ENCODE measurements around the gene PNPLA8.

Gene PNPLA8

GRCh38 chr7:108464743-108465142, 61.2 kb downstream of the PNPLA8 start:
- no peak for DNase-seq

DNA sequence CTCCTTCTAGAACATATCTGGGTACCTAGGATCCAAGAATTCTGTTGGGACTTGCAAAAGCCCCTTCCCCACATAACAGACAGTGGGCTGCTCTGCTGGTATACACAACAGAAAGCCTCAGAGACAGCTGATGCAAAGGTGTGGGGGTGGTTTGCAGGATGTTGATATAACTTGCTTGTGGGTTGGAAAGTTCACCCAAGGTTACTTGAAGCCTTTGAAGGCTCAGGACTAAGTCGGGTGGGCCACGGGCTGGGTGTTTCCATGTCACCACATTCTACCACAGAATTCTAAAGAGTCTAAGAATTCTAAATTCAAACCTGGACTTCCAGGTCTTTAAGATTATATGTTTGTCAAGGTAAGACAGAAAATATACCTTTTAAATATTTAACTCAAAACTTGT, 62.3 kb downstream of the PNPLA8 start:
- DNase-seq: no peak

DNA sequence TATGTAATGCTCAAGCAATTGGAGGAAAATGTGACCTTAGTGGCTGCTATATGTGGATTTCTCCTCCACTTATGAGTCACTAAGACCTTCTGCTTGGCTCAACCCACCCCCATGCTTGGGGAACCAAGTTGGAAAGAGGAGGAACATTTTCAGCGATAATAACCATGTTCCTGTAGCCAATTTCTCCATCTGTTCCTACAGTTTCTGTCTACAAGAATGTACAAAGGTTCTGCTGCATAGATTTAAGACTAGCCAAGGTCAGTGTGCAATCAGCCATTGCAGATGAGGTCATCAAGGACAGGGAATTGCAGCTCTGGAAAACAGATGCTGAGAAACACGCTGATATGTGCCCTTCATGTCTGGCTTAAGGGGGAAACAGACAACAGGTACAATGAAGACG, 64.1 kb downstream of the PNPLA8 start:
- DNase-seq: no peak

- DNase-seq: no peak
Measured at GRCh38 chr7:108460964-108461363, 65.0 kb downstream of the PNPLA8 start.

- DNase-seq: no peak
Measured at GRCh38 chr7:108459922-108460551, 65.9 kb downstream of the PNPLA8 start.

GRCh38 chr7:108457871-108458270, 68.1 kb downstream of the PNPLA8 start:
- no peak for DNase-seq

DNA sequence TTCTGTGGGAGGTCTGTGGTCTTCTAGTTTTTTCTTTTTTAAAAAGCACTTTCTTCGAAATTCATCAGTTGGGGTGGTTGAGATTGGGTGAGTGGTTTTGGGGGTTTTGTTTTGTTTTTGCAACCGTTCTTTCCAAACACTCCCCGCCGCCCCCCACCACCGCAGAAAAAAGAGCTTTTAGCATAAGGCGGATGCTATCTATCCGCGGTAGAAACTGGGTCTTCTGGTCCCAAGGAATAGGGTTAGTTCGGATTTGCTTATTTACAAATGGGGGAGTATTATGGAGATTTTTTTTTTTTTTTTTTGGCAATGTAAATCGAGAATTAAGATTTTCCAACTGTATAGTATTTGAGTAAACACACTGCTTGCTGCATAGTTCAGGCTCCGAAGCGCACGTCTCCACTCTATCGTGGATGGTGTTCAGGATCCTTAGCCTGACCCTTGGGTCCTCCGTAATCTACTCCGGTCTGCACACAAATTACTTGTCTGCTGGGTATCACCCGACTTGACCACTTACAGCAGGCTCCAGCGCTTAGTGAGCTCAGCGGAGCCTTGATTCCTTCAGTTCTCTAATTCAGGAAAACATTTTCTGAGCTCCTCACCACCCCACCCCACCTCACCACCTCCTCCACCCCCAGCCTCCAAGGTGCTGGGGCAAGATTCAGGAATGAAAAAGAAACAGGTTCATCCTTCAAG, 68.9 kb downstream of the PNPLA8 start:
- no peak for DNase-seq

GRCh38 chr7:108455998-108456677, 69.8 kb downstream of the PNPLA8 start, which contains the start of gene NRCAM:
Gene NRCAM, minus strand, starts transcription at chr7:108456436. Its CDS starts 216,372 bp downstream, at chr7:108240064.
- DNase-seq: peak; percentile 81

GRCh38 chr7:108455551-108455997, 70.4 kb downstream of the PNPLA8 start:
- no peak for DNase-seq

- no peak for DNase-seq
Measured at GRCh38 chr7:108454674-108455550, 71.0 kb downstream of the PNPLA8 start.

DNA sequence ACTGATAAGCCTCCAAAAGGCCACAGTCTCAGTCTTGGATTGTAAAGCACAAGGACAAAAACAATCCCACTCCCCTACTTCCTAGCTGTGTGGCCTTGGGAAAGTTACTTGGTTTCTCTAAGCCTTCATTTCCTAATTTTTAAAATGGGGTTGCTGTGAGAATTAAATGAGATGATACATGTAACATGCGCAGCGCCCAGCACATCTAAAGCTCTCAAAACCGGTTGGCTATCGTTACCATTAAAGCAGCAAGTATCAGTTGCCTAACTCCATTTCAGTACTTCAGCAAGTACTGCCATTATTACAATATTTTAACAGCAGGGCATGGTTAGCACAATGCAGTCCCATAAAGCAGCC, 71.6 kb downstream of the PNPLA8 start:
- DNase-seq: no peak

DNA sequence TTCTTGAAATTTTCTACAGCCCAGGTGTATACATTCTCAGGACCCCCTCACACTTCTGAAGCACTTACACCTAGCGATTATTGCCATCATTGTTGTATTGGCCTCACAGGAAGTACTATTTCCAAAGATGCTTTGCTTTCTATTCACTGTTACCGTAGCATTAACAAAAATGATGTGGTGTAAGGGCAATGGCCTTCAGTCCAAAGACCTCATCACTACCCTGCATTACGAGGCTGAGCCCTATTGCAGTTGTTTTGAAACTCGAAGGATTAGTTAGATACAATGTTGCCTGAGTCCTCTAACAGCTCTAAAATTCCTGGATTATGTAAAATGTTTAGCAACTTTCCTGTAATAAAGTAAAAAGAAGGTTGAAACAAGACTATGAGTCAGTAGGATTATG, 72.6 kb downstream of the PNPLA8 start:
- no peak for DNase-seq

DNA sequence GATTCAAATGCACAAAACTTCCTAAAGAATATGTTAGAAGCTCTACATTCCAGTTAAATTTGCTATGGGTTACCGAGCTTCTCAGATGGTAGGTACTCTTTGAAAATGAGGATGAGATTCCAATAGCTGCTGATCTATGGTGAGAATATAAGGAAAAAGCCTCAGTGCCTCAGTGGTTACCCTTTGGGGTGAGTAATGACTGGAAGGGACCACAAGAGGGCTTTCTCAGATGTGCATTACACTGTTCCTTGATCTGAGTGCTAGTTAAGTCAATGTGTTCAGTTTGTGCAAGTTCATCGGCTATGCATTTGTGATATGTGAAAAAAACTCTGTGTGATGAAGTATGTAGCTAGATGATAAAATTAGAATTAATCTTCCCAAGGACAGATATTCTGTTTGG, 73.2 kb downstream of the PNPLA8 start:
- DNase-seq: no peak

- no peak for DNase-seq
Measured at GRCh38 chr7:108451296-108451848, 74.6 kb downstream of the PNPLA8 start.

DNA sequence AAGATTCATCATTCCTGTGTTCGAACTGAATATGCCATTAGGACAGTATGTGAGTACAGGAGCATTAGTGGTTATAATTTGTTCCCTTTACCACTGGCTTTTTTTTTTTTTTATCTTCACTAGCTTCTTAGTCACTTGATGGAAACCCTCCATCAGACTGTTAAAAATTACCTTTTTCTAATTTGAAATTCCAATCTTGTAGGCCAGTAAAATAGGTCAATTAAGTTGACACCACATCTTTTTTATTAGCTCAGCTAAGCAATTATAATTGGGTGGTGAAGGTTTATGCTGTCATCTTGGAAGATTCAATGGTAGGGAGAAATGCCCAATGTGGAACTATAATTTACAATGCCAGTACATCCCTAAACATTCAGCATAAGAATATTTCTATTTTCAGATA, 75.8 kb downstream of the PNPLA8 start:
- no peak for DNase-seq

DNA sequence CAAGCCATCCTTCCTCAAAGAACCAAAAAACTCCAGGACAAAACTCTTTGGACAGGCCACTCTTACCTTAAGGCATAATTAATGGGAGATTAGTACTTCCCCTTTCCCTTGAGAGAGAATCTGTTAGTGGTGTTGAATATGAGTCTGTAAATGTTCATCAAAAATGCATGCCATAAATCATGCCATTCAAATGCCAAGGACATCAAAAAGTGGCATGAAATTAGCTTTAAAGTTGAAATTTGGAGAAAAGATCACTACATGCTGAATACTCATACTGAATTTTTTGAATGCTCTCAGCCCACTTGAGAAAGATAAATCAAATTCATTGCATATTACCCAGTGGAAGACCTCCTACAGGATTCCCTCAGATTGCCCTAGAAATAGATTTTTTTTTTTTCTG, 76.4 kb downstream of the PNPLA8 start:
- DNase-seq: no peak

GRCh38 chr7:108448584-108449505, 77.1 kb downstream of the PNPLA8 start:
- no peak for DNase-seq

DNA sequence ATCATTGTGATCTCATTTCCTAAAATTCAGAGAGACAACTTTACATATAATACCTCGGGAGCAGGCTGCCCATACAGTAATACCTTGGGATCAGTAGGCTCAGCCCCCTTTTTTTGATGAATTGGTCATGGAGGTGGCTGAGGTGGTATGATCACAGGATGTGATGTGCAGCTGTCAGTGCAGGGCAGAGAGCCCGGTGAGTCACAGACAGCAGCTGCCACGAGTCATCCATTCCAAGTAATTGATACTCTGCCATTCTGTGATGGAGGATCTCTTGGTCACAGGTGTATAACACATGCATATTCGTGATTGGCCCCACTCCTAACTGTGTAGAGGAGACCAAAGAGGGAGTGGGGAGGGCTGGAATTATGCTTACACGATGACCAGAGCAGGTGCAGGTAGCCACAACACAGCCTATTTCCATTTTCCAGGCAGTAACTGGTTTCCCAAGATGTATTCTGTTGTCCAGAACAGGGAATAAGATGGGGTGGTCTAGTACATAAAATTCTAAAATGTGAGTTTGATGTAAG, 83.8 kb downstream of the PNPLA8 start:
- DNase-seq: peak; percentile 61

GRCh38 chr7:108441392-108441955, 84.5 kb downstream of the PNPLA8 start:
- no peak for DNase-seq

- DNase-seq: no peak
Measured at GRCh38 chr7:108440613-108441012, 85.3 kb downstream of the PNPLA8 start.

DNA sequence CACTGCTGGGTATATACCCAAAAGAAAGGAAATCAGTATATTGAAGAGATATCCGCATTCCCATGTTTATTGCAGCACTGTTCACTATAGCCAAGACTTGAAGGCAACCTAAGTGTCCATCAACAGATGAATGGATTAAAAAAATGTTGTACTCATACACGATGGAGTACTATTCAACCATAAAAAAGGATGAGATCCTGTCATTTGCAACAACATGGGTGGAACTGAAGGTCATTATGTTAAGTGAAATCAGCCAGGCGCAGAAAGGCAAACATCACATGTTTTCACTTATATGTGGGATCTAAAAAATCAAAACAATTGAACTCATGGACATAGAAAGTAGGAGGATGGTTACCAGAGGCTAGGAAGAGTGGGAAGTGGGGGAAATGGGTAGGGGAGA, 89.0 kb downstream of the PNPLA8 start:
- DNase-seq: no peak

Data from NCI-H510A (cell line).